Smooth muscle cell (in vitro differentiated cells): Measurements from ENCODE around the gene MPC1. TPM values are rescaled to one million over a fixed set of nuclear protein-coding genes. Genes with fewer than 3 reads are reported as not detected.

Experiments
- DNase-seq: peaks from one replicate; lab custom pipeline; 2025; ENCODE audit not compliant: unreplicated experiment; lab: John Stamatoyannopoulos, UW
- H2AFZ ChIP-seq: fragments of 200-600 bp; sonication (generic); 2 replicates; pipeline ENCODE4 v1.6.0; 2016; ENCODE audit warnings: antibody characterized with exemption, low read depth, mild to moderate bottlenecking
- H3F3A ChIP-seq: fragments of 200-600 bp; sonication (generic); 2 replicates; pipeline ENCODE4 v1.6.0; 2017; ENCODE audit warnings: antibody characterized with exemption, low read depth
- H3K27ac ChIP-seq: fragments of 200-600 bp; sonication (generic); 2 replicates; pipeline ENCODE4 v1.5.1; 2016; ENCODE audit warnings: low read depth, mild to moderate bottlenecking
- H3K27me3 ChIP-seq: fragments of 200-600 bp; sonication (generic); 2 replicates; pipeline ENCODE4 v1.6.1; 2016; ENCODE audit warnings: low read depth, mild to moderate bottlenecking
- H3K36me3 ChIP-seq: fragments of 200-600 bp; sonication (generic); 2 replicates; pipeline ENCODE4 v1.5.1; 2016; ENCODE audit warnings: low read depth
- H3K4me1 ChIP-seq: fragments of 200-600 bp; sonication (generic); 2 replicates; pipeline ENCODE4 v1.5.1; 2016; ENCODE audit warnings: low read depth
- H3K4me2 ChIP-seq: fragments of 200-600 bp; sonication (generic); 2 replicates; pipeline ENCODE4 v1.6.0; 2016; ENCODE audit warnings: mild to moderate bottlenecking
- H3K4me3 ChIP-seq: fragments of 200-600 bp; sonication (generic); 2 replicates; pipeline ENCODE4 v1.5.1; 2016; ENCODE audit warnings: mild to moderate bottlenecking
- H3K79me2 ChIP-seq: fragments of 200-600 bp; sonication (generic); 2 replicates; pipeline ENCODE4 v1.6.0; 2016; ENCODE audit warnings: low read depth, mild to moderate bottlenecking
- H3K9ac ChIP-seq: fragments of 200-600 bp; sonication (generic); 2 replicates; pipeline ENCODE4 v1.6.0; 2016; ENCODE audit warnings: low read depth
- H3K9me3 ChIP-seq: fragments of 200-600 bp; sonication (generic); replicated peaks from 2 replicates; pipeline ENCODE4 v1.5.1; 2016; ENCODE audit warnings: low read depth
- H4K20me1 ChIP-seq: fragments of 200-600 bp; sonication (generic); 2 replicates; pipeline ENCODE4 v1.6.0; 2016; ENCODE audit warnings: low read depth
- CTCF ChIP-seq: fragments of 200-600 bp; sonication (generic); IDR thresholded peaks from 2 replicates; pipeline ENCODE4 v1.5.1; 2017; ENCODE audit warnings: borderline replicate concordance, mild to moderate bottlenecking, antibody characterized with exemption; ENCODE audit not compliant: insufficient read depth, poor library complexity, severe bottlenecking
- WGBS: methylation state at CpG from one replicate; pipeline ENCODE4 v1.1.7; 2016; ENCODE audit warnings: low lambda C conversion rate; 5-methylcytosine and 5-hydroxymethylcytosine counted together
- polyA plus RNA-seq: library from polyadenylated mRNA; unstranded; fragments of >200 nt; fragmentation: Nextera tagmentation; extraction: Ambion mirVana; gene quantifications from 2 replicates; pipeline ENCODE4 v1.2.1, GENCODE V29; 2016
- total RNA-seq: library from RNA; depleted of rRNA; stranded (reverse); fragments of >200 nt; gene quantifications from 2 replicates; pipeline ENCODE4 v1.2.3, GENCODE V29; 2014

Gene MPC1
- total and polyA plus RNA-seq, 2 experiments from 2014 or later, result 49.0 to 57.4 TPM

GRCh38 chr6:166408936-166409755 is 26.4 kb upstream of the MPC1 start:
- Histone ChIP-seq H3K9ac (no peak overlapping the region), H3K27me3 (no peaks in the 10 kb centered on the region), H3K9me3 (no peaks in the 10 kb centered on the region), H3K79me2 (no peaks in the 10 kb centered on the region), H3K27ac (no peak overlapping the region), H4K20me1 (no peaks in the 10 kb centered on the region), H3K36me3 (no peaks in the 10 kb centered on the region), H3F3A (no peaks in the 10 kb centered on the region), H2AFZ (no peak overlapping the region), H3K4me2 (no peak overlapping the region), H3K4me3 (no peak overlapping the region), H3K4me1 (no peaks in the 10 kb centered on the region)
- WGBS, result 92% methylated on average over 22 of the region's 22 CpGs
- TF ChIP-seq CTCF, result no peak
- DNase-seq, result no peak

- Histone ChIP-seq H3K9ac (no peak overlapping the region), H3K4me2 (no peak overlapping the region), H3K79me2 (no peaks in the 10 kb centered on the region), H4K20me1 (no peaks in the 10 kb centered on the region), H3K4me1 (no peaks in the 10 kb centered on the region), H3K36me3 (no peaks in the 10 kb centered on the region), H3K9me3 (no peaks in the 10 kb centered on the region), H3K4me3 (no peak overlapping the region), H3K27me3 (no peaks in the 10 kb centered on the region), H2AFZ (no peak overlapping the region), H3F3A (no peaks in the 10 kb centered on the region), H3K27ac (no peak overlapping the region)
- no peak for DNase-seq
- 93% methylated on average over 12 of the region's 12 CpGs for WGBS
- TF ChIP-seq CTCF, result no peak
These were observed 23.5 kb upstream of the MPC1 start for GRCh38 chr6:166406197-166406596.

- Histone ChIP-seq H3K79me2 (no peaks in the 10 kb centered on the region), H3K27me3 (no peaks in the 10 kb centered on the region), H3K9me3 (no peaks in the 10 kb centered on the region), H4K20me1 (no peaks in the 10 kb centered on the region), H3F3A (no peaks in the 10 kb centered on the region), H3K4me1 (no peaks in the 10 kb centered on the region), H3K9ac (no peak overlapping the region), H3K27ac (no peak overlapping the region), H2AFZ (no peak overlapping the region), H3K36me3 (no peaks in the 10 kb centered on the region), H3K4me3 (no peak overlapping the region), H3K4me2 (no peak overlapping the region)
- TF ChIP-seq CTCF, result no peak
- 77% methylated on average over 7 of the region's 7 CpGs for WGBS
- no peak for DNase-seq
These were observed 22.6 kb upstream of the MPC1 start for GRCh38 chr6:166405386-166405785.

GRCh38 chr6:166402582-166403277 is 20.0 kb upstream of the MPC1 start:
- Histone ChIP-seq H3K27me3 (no peaks in the 10 kb centered on the region), H3K36me3 (no peaks in the 10 kb centered on the region), H3K4me3 (no peak overlapping the region), H3K4me2 (no peak overlapping the region), H2AFZ (no peak overlapping the region), H3K4me1 (no peaks in the 10 kb centered on the region), H3K9ac (no peak overlapping the region), H3K79me2 (no peaks in the 10 kb centered on the region), H4K20me1 (no peaks in the 10 kb centered on the region), H3K9me3 (no peaks in the 10 kb centered on the region), H3K27ac (no peak overlapping the region), H3F3A (no peaks in the 10 kb centered on the region)
- 75% methylated on average over 6 of the region's 6 CpGs for WGBS
- no peak for DNase-seq
- no peak for TF ChIP-seq CTCF
